Mucosa of gallbladder (tissue), 1 donor: ENCODE results near the gene SNRPD1. TPM values are rescaled to one million over a fixed set of nuclear protein-coding genes. Genes with fewer than 3 reads are reported as not detected.
A peak's percentile ranks its signal among the peaks of the same experiment; 100 is the strongest.
"Not testable (repeated sequence)": the region's sequence is repeated elsewhere in the genome, so short reads cannot be mapped to it uniquely, and the experiment has no call there.

Experiments
- DNase-seq: peaks from one replicate; pipeline ENCODE4 v3.0.0-alpha.2; 2020; ENCODE audit warnings: low spot score
- total RNA-seq: library from RNA; stranded (reverse); gene quantifications from one replicate; pipeline ENCODE4 v1.2.1, GENCODE V29; 2021
- donor health status: DM: no; HTN: no; CAD: no.

The SNRPD1 gene
- total RNA-seq, 1 donor from 2014 or later = 29.9 TPM

DNA sequence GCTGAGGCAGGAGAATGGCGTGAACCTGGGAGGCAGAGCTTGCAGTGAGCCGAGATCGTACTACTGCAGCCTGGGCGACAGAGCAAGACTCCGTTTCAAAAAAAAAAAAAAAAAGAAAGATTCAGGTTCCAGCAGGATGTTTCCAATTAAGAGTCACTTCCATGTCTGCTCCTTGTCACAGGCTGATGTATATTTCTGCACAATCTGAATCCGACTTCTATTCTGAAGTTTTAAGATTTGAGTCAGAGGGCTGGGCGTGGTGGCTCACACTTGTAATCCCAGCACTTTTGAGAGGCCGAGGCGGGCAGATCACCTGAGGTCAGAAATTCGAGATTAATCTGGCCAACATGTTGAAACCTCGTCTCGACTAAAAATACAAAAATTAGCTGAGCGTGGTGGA lies 24.7 kb downstream of the SNRPD1 start:
- DNase-seq = no peak

DNA sequence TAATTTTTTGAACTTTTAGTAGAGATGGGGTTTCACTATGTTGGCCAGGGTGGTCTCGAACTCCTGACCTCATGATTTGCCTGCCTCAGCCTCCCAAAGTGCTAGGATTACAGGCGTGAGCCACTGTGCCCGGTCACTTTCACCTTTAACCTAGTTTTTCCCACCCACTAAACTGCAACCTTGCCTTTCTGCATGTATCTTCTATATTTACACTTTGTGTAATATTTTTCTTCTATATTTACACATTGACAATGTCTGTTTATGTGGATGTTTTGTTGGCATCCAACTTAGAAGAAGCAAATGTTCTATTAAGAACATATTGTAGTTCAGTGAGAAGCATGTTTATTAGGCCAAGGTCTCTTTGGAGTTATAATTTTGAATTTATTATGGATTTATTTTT lies 26.7 kb downstream of the SNRPD1 start:
- no peak for DNase-seq

DNA sequence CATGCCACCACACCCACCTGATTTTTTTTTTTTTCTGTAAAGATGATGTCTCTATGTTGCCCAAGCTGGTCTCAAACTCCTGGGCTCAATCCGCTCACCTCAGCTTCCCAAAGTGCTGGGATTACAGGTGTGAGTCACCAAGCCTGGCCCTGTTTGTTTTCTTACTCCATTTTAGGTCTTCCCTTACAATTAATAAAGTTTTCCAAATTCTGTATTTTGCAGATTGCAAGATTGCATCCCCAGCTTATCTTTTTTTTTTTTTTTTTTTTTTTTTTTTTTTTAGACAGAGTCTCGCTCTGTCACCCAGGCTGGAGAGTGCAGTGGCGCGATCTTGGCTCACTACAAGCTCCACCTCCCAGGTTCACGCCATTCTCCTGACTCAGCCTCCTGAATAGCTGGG lies 28.3 kb downstream of the SNRPD1 start:
- DNase-seq = not testable (repeated sequence)

DNA sequence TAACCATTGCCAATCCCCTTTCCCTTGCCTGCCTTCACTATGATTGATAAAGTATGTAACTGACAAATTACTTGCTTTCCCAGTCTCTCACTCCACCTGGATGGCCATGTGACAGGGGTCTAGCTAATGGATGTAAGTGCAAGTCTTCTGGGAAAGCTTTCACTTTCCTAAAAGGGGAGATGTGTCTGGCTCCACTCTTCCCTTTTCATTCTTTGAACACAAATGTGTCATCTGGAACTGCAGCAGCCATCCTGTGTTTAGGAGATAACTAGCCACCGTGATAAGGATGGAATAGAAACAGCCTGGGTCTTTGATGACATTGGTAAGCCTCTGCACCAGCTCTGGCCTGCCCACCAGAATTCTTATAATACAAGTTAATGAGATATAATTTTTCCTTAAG lies 38.2 kb downstream of the SNRPD1 start:
- DNase-seq = no peak

DNA sequence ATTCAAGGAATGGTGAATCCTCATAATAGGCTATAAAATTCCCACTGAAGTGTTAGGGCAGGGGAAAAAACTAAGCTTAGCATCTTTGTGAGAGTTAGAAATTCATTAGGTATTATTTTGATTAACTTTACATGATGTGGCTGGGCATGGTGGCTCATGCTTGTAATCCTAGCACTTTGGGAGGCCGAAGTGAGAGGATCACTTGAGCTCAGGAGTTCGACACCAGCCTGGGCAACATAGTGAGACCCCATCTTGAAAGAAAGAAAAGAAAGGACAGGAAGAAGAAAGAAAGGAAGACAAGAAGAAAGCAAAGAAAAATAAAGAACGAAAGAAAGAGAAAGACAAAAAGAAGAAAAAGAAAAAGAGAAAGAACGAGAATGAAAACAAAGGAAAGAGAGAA lies 40.0 kb downstream of the SNRPD1 start:
- no peak for DNase-seq

DNA sequence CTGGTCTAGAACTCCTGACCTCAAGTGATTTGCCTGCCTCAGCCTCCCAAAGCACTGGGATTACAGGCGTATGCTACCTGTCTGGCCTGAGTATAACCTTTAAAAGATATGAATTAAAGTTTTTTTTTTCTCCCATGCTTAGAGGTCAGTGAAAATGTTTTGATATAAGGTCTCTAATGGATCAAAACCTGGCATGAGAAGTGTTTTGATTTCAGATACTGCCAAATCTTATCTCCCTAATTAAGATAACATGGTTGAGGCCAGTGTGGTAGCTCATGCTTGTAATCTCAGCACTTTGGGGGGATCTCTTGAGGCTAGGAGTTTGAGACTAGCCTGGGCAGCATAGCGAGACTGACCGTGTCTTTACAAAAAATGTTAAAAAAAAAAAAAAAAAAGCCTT lies 41.2 kb downstream of the SNRPD1 start:
- no peak for DNase-seq

DNA sequence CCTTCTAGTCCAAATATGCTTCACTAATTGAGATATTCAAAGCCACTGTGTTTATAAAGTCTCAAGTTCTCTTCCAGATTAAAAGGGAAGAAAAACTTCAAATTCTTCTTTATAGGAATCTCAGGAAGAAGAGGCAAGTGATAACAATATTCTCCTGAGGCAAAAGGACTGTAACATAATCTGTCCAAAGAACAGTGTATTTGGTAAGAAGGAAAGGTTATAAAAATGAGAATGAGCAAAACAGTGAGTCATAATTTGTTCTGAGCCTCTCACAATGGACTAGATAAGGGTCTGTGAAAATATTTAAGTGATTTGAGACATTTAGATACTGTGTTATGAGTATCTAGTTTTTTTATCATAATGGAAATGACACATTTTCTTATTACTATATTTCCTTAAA lies 44.3 kb downstream of the SNRPD1 start:
- no peak for DNase-seq

DNA sequence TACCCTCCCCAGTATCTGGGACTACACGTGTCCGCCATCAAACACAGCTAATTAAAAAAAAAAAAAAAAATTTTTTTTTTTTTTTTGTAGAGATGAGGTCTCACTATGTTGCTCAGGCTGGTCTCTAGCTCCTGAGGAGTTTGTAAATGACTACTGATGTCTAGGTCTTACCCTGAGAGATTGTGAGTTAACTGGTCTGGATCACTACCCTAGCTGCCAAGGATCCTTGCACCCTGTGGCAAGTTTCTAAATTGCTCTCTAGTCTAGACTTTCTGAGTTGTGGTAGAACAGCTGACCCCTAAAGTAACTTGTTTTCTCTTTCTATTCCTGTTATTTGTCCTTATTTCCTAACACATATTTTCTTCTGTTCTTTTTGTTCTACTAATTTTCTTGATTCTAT lies 48.0 kb downstream of the SNRPD1 start:
- no peak for DNase-seq

DNA sequence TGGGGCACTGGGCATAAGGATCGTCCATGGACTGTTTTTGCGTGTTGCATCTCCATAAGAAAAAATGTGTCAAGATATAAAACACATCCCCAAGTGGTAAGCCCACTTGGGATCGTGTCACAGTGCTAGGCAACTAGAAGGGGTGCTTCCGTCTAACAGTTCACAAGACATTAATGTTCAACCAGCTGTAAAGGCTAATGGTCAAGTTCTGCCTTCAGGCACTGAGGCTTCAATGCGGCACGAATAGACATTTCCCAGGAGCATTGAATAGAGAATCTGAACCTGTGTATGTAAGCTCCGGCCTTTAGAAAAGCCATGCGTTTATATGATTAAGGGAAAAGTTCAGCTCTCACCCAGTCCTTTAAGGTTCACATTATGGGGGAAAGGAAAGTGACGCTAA lies 50.5 kb downstream of the SNRPD1 start:
- DNase-seq = no peak

DNA sequence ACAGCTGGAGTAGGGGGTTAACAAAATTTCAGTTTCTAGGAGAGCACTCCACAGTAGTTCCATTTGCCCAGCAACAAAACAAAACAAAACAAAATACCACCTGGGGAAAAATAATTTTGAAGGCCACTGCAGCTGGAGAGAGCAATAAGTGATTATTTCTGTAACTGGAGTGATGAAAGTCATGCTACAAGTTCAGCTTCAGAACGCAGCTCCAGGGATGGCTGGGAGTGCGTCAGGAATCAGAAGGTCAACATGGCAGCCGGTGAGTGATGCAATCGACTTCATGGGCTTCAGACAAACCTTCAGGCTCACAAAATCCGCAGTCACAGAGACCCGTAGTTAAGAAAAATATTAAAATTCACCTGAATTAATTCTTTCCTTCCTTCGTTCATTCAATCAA lies 51.5 kb downstream of the SNRPD1 start:
- no peak for DNase-seq

DNA sequence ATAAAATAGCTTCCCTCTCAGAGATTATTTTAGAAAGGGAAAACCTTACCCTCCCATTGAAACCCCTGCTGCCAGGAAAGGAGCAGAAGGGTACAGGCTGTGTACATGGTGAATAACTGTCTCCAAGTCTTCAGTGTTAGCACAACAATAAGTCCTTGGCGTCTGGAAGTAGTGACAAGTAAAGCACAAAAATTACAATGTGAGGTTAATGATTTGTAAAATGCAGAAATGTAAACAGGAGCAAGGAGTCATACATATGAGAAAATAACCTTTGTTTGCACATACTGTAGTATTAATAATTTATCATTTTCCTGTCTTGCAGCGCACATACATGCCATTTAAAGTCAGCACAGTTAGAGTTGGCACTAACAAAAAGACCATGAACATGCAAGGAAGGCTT lies 52.0 kb downstream of the SNRPD1 start:
- DNase-seq = no peak

DNA sequence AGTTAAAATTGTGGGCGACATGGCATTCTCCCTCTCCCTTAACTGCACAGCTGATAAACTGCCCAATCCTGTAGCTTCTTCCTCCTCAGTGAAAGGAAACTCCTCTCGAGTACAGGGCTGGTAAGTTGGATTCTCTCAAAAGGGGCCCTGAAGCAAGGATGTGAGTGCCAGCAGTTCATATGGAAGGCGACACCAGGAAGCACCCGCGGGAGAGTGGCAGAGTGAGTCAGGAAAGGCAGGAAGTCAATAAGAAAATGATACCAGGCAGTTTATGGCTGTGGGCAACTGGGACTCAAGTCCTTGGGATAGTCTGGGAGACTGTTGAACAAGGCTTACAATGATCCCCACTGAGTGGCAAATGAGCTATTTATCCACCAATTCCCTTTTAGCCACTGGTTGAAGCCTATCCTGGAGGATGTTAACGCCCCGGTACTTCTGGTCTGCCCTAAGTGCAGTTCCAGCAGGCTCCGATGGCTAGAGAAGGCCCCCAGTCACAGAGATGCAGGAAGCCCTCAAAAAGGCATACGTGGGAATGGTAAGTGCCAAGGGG lies 57.7 kb downstream of the SNRPD1 start:
- DNase-seq = no peak

DNA sequence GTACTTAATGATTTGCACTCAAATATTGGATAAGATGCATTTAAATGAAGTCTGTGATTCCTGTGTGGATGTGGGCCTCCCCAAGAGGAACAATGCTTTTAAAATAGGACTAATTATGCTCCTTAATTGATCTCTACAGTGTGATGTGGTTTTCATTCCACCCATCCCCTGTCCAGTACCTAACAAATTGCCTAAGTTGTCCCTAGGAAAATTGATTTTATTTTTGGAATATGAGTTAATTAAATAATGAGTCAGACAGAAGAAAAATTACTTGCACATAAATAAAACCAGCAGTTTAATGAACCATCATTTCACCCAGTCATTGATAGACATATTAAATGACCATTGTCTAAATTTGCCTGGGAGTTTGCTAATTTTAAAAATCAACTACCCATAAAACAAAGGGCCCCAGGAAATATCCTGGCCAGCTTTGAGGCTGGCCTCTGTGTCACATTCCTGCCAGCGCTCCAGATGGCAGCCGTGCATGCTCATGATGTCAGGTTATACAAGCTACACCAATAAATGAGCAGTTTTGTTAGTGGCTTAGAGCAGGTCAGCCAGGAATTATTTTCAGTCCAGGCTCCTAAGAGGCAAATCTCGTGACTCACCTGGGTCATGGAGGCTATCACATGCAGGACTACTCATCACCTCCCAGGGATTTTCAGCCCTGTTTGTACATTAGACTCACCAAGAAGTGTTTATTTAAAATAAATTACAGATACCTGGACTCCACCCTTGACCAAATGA lies 60.6 kb downstream of the SNRPD1 start:
- DNase-seq = peak; percentile 86

DNA sequence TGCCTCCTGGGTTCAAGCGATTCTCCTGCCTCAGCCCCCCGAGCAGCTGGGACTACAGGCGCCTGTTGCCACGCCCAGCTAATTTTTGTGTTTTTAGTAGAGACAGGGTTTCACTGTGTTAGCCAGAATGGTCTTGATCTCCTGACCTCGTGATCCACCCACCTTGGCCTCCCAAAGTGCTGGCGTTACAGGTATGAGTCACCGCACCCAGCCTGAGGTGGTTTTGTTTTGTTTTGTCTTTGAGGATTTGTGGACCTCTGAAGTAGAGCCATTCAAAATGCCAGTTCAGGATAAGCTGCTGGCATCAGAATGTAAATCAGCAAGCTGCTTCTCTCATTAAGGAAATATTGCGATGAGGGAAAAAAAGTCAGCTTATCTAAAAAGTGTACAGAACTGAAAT lies 63.2 kb downstream of the SNRPD1 start:
- DNase-seq = peak; percentile 14

DNA sequence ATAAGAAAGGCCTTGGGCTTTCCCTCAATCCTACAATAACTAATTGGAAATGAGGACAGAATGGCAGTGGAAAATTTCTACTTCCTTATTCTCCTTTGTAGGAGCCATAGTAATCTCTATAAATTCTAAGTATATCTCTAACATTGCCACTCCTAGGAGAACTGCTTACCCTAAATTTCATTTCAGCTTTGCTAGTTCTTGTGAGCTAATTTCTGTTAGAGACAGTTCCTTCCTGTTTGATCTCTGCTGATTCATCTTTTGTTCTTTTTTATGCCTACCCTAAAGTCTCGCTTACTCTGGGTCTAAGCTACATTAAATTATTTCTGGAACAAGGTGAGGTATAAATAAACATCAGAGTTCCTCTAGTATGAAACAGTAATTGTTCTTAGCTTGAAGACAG lies 66.7 kb downstream of the SNRPD1 start:
- no peak for DNase-seq

DNA sequence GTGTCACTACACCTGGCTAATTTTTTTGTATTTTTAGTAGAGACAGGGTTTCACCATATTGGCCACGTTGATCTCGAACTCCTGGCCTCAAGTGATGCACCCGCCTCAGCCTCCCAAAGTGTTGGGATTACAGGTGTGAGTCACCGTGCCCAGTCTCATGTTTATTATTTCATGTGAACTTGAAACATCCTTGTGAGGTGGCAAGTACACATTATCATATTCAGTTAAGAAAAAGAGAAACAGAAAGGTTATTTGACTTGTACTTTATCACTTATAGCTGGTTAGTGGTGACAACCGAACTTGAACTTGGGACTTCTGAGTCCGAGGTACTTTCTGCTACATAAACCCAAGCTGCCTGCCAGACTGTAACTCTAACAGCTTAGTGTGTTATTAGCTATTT lies 68.0 kb downstream of the SNRPD1 start:
- no peak for DNase-seq

DNA sequence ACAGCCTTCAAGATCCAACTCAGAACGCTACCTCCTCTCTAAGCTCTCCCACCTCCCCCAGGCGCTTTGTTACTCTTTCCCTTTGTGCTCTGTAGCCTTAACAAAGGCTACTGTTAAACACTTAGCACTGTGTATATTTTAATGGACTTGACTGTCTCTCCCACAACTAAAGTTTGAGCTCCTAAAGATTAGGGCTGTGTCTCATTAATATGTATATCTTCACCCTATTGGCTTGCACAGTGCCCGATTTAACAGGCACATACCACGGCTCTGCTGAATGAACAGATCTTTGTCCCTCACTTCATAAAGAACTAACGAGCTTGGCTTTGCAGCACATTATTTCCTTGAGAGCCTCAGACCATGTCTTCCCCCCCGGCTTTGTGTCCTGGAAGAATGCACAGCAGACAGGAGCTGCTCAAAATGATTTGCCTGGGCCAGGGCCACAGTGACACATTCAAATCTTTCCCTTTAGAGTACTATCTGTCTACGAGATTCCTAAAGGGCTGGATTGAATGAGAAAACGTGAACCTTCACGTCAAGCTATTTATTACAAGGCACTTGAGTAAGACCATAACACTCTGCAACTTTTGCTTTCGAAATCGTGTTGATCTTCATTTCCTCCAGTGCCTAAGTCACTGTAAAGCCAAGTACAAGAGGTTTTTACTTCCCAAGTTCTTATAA lies 70.4 kb downstream of the SNRPD1 start:
- DNase-seq = no peak

Other genes starting within 250 kb of the SNRPD1 start
- gene ESCO1, start 11.6 kb upstream of the SNRPD1 start, total RNA-seq = 15.4 TPM
- gene ABHD3, start 92.5 kb downstream of the SNRPD1 start, total RNA-seq = 71.4 TPM
- gene MIB1, start 128.5 kb downstream of the SNRPD1 start, total RNA-seq = 37.9 TPM